Measurements from ENCODE around the gene GTSE1. TPM values are rescaled to one million over a fixed set of nuclear protein-coding genes. Genes with fewer than 3 reads are reported as not detected.

GTSE1 gene
- total RNA-seq, 1 donor from 2014 or later = 2.7 TPM

- DNase-seq = peak; percentile 78
Measured at GRCh38 chr22:46352691-46353386, 56.2 kb downstream of the GTSE1 start.

GRCh38 chr22:46353483-46354105 is 56.9 kb downstream of the GTSE1 start:
- no peak for DNase-seq

GRCh38 chr22:46354176-46354992 is 57.7 kb downstream of the GTSE1 start:
- no peak for DNase-seq

GRCh38 chr22:46354993-46355305 is 58.3 kb downstream of the GTSE1 start:
- no peak for DNase-seq

GRCh38 chr22:46355369-46355995 is 58.8 kb downstream of the GTSE1 start:
- DNase-seq = peak; percentile 78

GRCh38 chr22:46355996-46356471 is 59.4 kb downstream of the GTSE1 start:
- no peak for DNase-seq

- no peak for DNase-seq
Measured at GRCh38 chr22:46356496-46357480, 60.1 kb downstream of the GTSE1 start.

GRCh38 chr22:46357711-46358520 is 61.2 kb downstream of the GTSE1 start:
- DNase-seq = no peak

- no peak for DNase-seq
Measured at GRCh38 chr22:46358766-46359165, 62.1 kb downstream of the GTSE1 start.

GRCh38 chr22:46359362-46359761 is 62.7 kb downstream of the GTSE1 start:
- no peak for DNase-seq

GRCh38 chr22:46360097-46360496 is 63.4 kb downstream of the GTSE1 start:
- no peak for DNase-seq

GRCh38 chr22:46360891-46361290 is 64.2 kb downstream of the GTSE1 start:
- DNase-seq = no peak

GRCh38 chr22:46361826-46362202 is 65.1 kb downstream of the GTSE1 start:
- no peak for DNase-seq

- no peak for DNase-seq
Measured at GRCh38 chr22:46362203-46362933, 65.7 kb downstream of the GTSE1 start.

GRCh38 chr22:46362934-46363515 is 66.4 kb downstream of the GTSE1 start:
- no peak for DNase-seq

- no peak for DNase-seq
Measured at GRCh38 chr22:46363611-46364321, 67.1 kb downstream of the GTSE1 start.

- no peak for DNase-seq
Measured at GRCh38 chr22:46364341-46365165, 67.9 kb downstream of the GTSE1 start.

GRCh38 chr22:46365166-46365624 is 68.5 kb downstream of the GTSE1 start:
- no peak for DNase-seq

Measured in dermis blood vessel endothelial cell (primary cell).